WTC11 (cell line): ENCODE data around the gene IRF2. TPM values are rescaled to one million over a fixed set of nuclear protein-coding genes. Genes with fewer than 3 reads are reported as not detected.

Experiments used
- ATAC-seq: fragments of 200-7000 bp; cut with Tn5 transposase; 2 replicates; pipeline ENCODE4 v1.10.0; 2021; ENCODE audit warnings: mild to moderate bottlenecking, moderate library complexity
- CTCF ChIA-PET: fragments of 300-600 bp; sonication (Branson Sonifier 250); formaldehyde crosslinking; loops from one replicate; lab custom pipeline; 2021; ENCODE audit warnings: antibody characterized with exemption; lab: Charles Lee
- POLR2A ChIA-PET: fragments of 350-600 bp; sonication (Branson Sonifier 250); formaldehyde crosslinking; loops from one replicate; lab custom pipeline; 2021; ENCODE audit warnings: antibody characterized with exemption; lab: Charles Lee
- DNase-seq: peaks from one replicate; pipeline ENCODE4 v3.0.0; 2021; ENCODE audit warnings: low spot score
- H3K27ac Mint-ChIP-seq: 2 replicates; pipeline ENCODE4 v1.8.0; 2021; ENCODE audit warnings: mixed read lengths
- H3K27me3 Mint-ChIP-seq: 2 replicates; pipeline ENCODE4 v1.8.0; 2021; ENCODE audit warnings: low read depth, mild to moderate bottlenecking, moderate library complexity, mixed read lengths
- H3K36me3 Mint-ChIP-seq: 2 replicates; pipeline ENCODE4 v1.8.0; 2021; ENCODE audit warnings: mixed read lengths
- H3K4me1 Mint-ChIP-seq: 2 replicates; pipeline ENCODE4 v1.8.0; 2022; ENCODE audit warnings: mixed read lengths
- H3K4me3 Mint-ChIP-seq: 2 replicates; pipeline ENCODE4 v1.8.0; 2021; ENCODE audit warnings: mild to moderate bottlenecking, moderate library complexity, mixed read lengths
- H3K9me3 Mint-ChIP-seq: 2 replicates; pipeline ENCODE4 v1.8.0; 2021; ENCODE audit warnings: mixed read lengths
- ATF2 ChIP-seq: sonication (generic); formaldehyde crosslinking; IDR thresholded peaks from 2 replicates; pipeline ENCODE4 v1.8.1; 2022; ENCODE audit warnings: low read depth, missing genetic modification reagents, borderline replicate concordance
- ESRRA ChIP-seq: sonication (generic); formaldehyde crosslinking; IDR thresholded peaks from 2 replicates; pipeline ENCODE4 v1.8.1; 2022; ENCODE audit warnings: mild to moderate bottlenecking, missing genetic modification reagents, borderline replicate concordance
- FOXP1 ChIP-seq: sonication (generic); formaldehyde crosslinking; IDR thresholded peaks from 2 replicates; pipeline ENCODE4 v1.8.0; 2022; ENCODE audit warnings: missing genetic modification reagents, mild to moderate bottlenecking, moderate library complexity, borderline replicate concordance
- GABPB1 ChIP-seq: sonication (generic); formaldehyde crosslinking; IDR thresholded peaks from 2 replicates; pipeline ENCODE4 v1.8.1; 2023; ENCODE audit warnings: mild to moderate bottlenecking, missing genetic modification reagents
- KAT7 ChIP-seq: sonication (generic); formaldehyde crosslinking; IDR thresholded peaks from 2 replicates; pipeline ENCODE4 v1.8.1; 2023; ENCODE audit warnings: missing genetic modification reagents, mild to moderate bottlenecking, borderline replicate concordance
- NR3C1 ChIP-seq: sonication (generic); formaldehyde crosslinking; conservative IDR thresholded peaks from 2 replicates; pipeline ENCODE4 v1.8.1; 2023; ENCODE audit warnings: low read depth, mild to moderate bottlenecking, missing genetic modification reagents
- PRRX2 ChIP-seq: fragments of 250-450 bp; sonication (Bioruptor Pico); IDR thresholded peaks from 2 replicates; pipeline ENCODE4 v1.8.0; 2021; ENCODE audit warnings: mild to moderate bottlenecking
- SMAD4 ChIP-seq: sonication (generic); formaldehyde crosslinking; IDR thresholded peaks from 2 replicates; pipeline ENCODE4 v1.8.0; 2022; ENCODE audit warnings: mild to moderate bottlenecking, missing genetic modification reagents
- STAT6 ChIP-seq: sonication (generic); formaldehyde crosslinking; conservative IDR thresholded peaks from 2 replicates; pipeline ENCODE4 v1.8.1; 2023; ENCODE audit warnings: mild to moderate bottlenecking, low read depth, missing genetic modification reagents, moderate library complexity
- TEAD4 ChIP-seq: sonication (generic); formaldehyde crosslinking; IDR thresholded peaks from 2 replicates; pipeline ENCODE4 v1.8.0; 2022; ENCODE audit warnings: mild to moderate bottlenecking, missing genetic modification reagents
- USF1 ChIP-seq: sonication (generic); formaldehyde crosslinking; IDR thresholded peaks from 2 replicates; pipeline ENCODE4 v1.8.0; 2022; ENCODE audit warnings: mild to moderate bottlenecking, missing genetic modification reagents
- ZNF396 ChIP-seq: fragments of 250-450 bp; sonication (Bioruptor Pico); IDR thresholded peaks from 2 replicates; pipeline ENCODE4 v1.8.0; 2021; ENCODE audit warnings: mild to moderate bottlenecking, moderate library complexity, borderline replicate concordance
- ZNF425 ChIP-seq: fragments of 250-450 bp; sonication (Bioruptor Pico); conservative IDR thresholded peaks from 2 replicates; pipeline ENCODE4 v1.9.0; 2021; ENCODE audit warnings: mild to moderate bottlenecking
- ZNF671 ChIP-seq: fragments of 250-450 bp; sonication (Bioruptor Pico); IDR thresholded peaks from 2 replicates; pipeline ENCODE4 v1.8.0; 2021; ENCODE audit warnings: mild to moderate bottlenecking
- total RNA-seq: library from RNA; stranded (reverse); gene quantifications from 3 replicates; pipeline ENCODE4 v1.2.3, GENCODE V29; 2021
- TF ChIP-seq, protein P1 (sequence below): sonication (generic); formaldehyde crosslinking; IDR thresholded peaks from 2 replicates; pipeline ENCODE4 v1.8.1; 2023; ENCODE audit warnings: mild to moderate bottlenecking, missing genetic modification reagents
- TF ChIP-seq, protein P2 (sequence below): sonication (generic); formaldehyde crosslinking; IDR thresholded peaks from 2 replicates; pipeline ENCODE4 v1.8.0; 2022; ENCODE audit warnings: mild to moderate bottlenecking, missing genetic modification reagents
- TF ChIP-seq, protein P3 (sequence below): sonication (generic); formaldehyde crosslinking; IDR thresholded peaks from 2 replicates; pipeline ENCODE4 v1.8.1; 2022; ENCODE audit warnings: missing genetic modification reagents, borderline replicate concordance
- TF ChIP-seq, protein P4 (sequence below): fragments of 250-450 bp; sonication (Bioruptor Pico); IDR thresholded peaks from 2 replicates; pipeline ENCODE4 v1.9.0; 2021; ENCODE audit warnings: mild to moderate bottlenecking, borderline replicate concordance

The IRF2 gene
- total RNA-seq, 1 experiment from 2014 or later, result 11.8 TPM

DNA sequence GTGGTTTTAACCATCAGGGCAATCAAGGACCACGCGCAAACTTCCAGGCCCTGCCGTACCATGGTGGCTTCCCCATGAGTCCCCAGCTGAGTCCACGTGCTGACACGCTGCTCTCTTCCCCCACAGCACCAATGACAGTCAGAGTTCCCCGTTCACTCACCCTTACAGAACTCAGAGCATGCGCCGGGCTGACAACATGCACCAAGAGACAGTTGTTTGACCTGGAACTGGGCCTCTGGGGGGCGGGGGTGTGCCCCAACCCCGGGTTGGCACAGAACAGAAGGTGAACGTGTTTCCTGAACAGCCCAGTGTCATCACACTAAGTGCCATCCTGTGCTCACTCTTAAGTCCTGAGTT lies 29.4 kb downstream of the IRF2 start:
- no peak for TF ChIP-seq SMAD4 (CRISPR knock-in tag)
- no peak for TF ChIP-seq FOXP1 (CRISPR knock-in tag)
- TF ChIP-seq, protein P1, sequence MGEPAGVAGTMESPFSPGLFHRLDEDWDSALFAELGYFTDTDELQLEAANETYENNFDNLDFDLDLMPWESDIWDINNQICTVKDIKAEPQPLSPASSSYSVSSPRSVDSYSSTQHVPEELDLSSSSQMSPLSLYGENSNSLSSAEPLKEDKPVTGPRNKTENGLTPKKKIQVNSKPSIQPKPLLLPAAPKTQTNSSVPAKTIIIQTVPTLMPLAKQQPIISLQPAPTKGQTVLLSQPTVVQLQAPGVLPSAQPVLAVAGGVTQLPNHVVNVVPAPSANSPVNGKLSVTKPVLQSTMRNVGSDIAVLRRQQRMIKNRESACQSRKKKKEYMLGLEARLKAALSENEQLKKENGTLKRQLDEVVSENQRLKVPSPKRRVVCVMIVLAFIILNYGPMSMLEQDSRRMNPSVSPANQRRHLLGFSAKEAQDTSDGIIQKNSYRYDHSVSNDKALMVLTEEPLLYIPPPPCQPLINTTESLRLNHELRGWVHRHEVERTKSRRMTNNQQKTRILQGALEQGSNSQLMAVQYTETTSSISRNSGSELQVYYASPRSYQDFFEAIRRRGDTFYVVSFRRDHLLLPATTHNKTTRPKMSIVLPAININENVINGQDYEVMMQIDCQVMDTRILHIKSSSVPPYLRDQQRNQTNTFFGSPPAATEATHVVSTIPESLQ (CRISPR knock-in tag), result no peak
- TF ChIP-seq, protein P2, sequence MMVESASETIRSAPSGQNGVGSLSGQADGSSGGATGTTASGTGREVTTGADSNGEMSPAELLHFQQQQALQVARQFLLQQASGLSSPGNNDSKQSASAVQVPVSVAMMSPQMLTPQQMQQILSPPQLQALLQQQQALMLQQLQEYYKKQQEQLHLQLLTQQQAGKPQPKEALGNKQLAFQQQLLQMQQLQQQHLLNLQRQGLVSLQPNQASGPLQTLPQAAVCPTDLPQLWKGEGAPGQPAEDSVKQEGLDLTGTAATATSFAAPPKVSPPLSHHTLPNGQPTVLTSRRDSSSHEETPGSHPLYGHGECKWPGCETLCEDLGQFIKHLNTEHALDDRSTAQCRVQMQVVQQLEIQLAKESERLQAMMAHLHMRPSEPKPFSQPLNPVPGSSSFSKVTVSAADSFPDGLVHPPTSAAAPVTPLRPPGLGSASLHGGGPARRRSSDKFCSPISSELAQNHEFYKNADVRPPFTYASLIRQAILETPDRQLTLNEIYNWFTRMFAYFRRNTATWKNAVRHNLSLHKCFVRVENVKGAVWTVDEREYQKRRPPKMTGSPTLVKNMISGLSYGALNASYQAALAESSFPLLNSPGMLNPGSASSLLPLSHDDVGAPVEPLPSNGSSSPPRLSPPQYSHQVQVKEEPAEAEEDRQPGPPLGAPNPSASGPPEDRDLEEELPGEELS (CRISPR knock-in tag), result no peak
- TF ChIP-seq STAT6 (CRISPR knock-in tag), result no peak
- no peak for TF ChIP-seq ZNF671 (CRISPR knock-in tag)
- TF ChIP-seq KAT7 (CRISPR knock-in tag), result no peak
- TF ChIP-seq USF1 (CRISPR knock-in tag), result no peak
- no peak for TF ChIP-seq GABPB1
- TF ChIP-seq TEAD4 (CRISPR knock-in tag), result no peak
- TF ChIP-seq ZNF396 (CRISPR knock-in tag), result no peak
- TF ChIP-seq NR3C1 (CRISPR knock-in tag), result no peak
- TF ChIP-seq, protein P3, sequence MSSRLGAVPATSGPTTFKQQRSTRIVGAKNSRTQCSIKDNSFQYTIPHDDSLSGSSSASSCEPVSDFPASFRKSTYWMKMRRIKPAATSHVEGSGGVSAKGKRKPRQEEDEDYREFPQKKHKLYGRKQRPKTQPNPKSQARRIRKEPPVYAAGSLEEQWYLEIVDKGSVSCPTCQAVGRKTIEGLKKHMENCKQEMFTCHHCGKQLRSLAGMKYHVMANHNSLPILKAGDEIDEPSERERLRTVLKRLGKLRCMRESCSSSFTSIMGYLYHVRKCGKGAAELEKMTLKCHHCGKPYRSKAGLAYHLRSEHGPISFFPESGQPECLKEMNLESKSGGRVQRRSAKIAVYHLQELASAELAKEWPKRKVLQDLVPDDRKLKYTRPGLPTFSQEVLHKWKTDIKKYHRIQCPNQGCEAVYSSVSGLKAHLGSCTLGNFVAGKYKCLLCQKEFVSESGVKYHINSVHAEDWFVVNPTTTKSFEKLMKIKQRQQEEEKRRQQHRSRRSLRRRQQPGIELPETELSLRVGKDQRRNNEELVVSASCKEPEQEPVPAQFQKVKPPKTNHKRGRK (CRISPR knock-in tag), result no peak
- TF ChIP-seq ZNF425 (CRISPR knock-in tag), result no peak
- no peak for TF ChIP-seq PRRX2 (CRISPR knock-in tag)
- TF ChIP-seq, protein P4, sequence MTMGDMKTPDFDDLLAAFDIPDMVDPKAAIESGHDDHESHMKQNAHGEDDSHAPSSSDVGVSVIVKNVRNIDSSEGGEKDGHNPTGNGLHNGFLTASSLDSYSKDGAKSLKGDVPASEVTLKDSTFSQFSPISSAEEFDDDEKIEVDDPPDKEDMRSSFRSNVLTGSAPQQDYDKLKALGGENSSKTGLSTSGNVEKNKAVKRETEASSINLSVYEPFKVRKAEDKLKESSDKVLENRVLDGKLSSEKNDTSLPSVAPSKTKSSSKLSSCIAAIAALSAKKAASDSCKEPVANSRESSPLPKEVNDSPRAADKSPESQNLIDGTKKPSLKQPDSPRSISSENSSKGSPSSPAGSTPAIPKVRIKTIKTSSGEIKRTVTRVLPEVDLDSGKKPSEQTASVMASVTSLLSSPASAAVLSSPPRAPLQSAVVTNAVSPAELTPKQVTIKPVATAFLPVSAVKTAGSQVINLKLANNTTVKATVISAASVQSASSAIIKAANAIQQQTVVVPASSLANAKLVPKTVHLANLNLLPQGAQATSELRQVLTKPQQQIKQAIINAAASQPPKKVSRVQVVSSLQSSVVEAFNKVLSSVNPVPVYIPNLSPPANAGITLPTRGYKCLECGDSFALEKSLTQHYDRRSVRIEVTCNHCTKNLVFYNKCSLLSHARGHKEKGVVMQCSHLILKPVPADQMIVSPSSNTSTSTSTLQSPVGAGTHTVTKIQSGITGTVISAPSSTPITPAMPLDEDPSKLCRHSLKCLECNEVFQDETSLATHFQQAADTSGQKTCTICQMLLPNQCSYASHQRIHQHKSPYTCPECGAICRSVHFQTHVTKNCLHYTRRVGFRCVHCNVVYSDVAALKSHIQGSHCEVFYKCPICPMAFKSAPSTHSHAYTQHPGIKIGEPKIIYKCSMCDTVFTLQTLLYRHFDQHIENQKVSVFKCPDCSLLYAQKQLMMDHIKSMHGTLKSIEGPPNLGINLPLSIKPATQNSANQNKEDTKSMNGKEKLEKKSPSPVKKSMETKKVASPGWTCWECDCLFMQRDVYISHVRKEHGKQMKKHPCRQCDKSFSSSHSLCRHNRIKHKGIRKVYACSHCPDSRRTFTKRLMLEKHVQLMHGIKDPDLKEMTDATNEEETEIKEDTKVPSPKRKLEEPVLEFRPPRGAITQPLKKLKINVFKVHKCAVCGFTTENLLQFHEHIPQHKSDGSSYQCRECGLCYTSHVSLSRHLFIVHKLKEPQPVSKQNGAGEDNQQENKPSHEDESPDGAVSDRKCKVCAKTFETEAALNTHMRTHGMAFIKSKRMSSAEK (CRISPR knock-in tag), result no peak
- no peak for TF ChIP-seq ESRRA (CRISPR knock-in tag)
- TF ChIP-seq ATF2 (CRISPR knock-in tag), result no peak
- H3K4me1 Mint-ChIP-seq, result peaks cover 89% of the 10 kb centered on the region
- no peak for DNase-seq
- no peak overlapping the region for H3K4me3 Mint-ChIP-seq
- no peak for ATAC-seq
- ChIA-PET POLR2A (interaction anchor here (0.8 kb wide), 1 partner anchor 27 kb away, joined by 4 read pairs; no protein-coding TSS in a partner anchor), CTCF (interaction anchor here (0.6 kb wide), 1 partner anchor 651 kb away, joined by 4 read pairs; no protein-coding TSS in a partner anchor)
- H3K27ac Mint-ChIP-seq, result no peak overlapping the region
- no peaks in the 10 kb centered on the region for H3K9me3 Mint-ChIP-seq
- H3K27me3 Mint-ChIP-seq, result no peaks in the 10 kb centered on the region
- no peaks in the 10 kb centered on the region for H3K36me3 Mint-ChIP-seq
